H1 (cell line): Measurements from ENCODE around the gene LYRM7. TPM values are rescaled to one million over a fixed set of nuclear protein-coding genes. Genes with fewer than 3 reads are reported as not detected.

Experiments used
- CTCF ChIA-PET: fragments of 300-600 bp; sonication (Branson Sonifier 250); formaldehyde crosslinking; loops from one replicate; lab custom pipeline; 2021; ENCODE audit not compliant: partially characterized antibody; lab: Charles Lee
- POLR2A ChIA-PET: fragments of 300-600 bp; sonication (Branson Sonifier 250); formaldehyde crosslinking; loops from one replicate; lab custom pipeline; 2021; ENCODE audit warnings: inconsistent platforms; ENCODE audit not compliant: partially characterized antibody; lab: Charles Lee
- DNase-seq, 2 experiments: peaks; one replicate each; pipeline versions ENCODE4 v3.0.0 to v3.0.0-alpha.2; 2010 to 2022; ENCODE audit warnings: low spot score in 2 of 2, low read depth in 1 of 2, mixed read lengths in 1 of 2
- FAIRE-seq: peaks from 2 replicates; lab custom pipeline; 2011; peaks lifted over from hg19 to GRCh38; lab: Jason Lieb, UNC
- H2AFZ ChIP-seq: 2 replicates; pipeline ENCODE4 v1.8.1; 2012; ENCODE audit warnings: low read length, inconsistent platforms
- H2AK5ac ChIP-seq: 2 replicates; pipeline ENCODE4 v1.6.1; 2013; ENCODE audit warnings: low read depth, low read length
- H2BK120ac ChIP-seq: replicated peaks from 2 replicates; pipeline ENCODE3; 2013; ENCODE audit warnings: low read depth, low read length, inconsistent platforms
- H2BK12ac ChIP-seq: 2 replicates; pipeline ENCODE4 v1.6.1; 2013; ENCODE audit warnings: low read depth, low read length
- H2BK15ac ChIP-seq: 2 replicates; pipeline ENCODE4 v1.6.1; 2013; ENCODE audit warnings: low read length
- H2BK20ac ChIP-seq: 2 replicates; pipeline ENCODE4 v1.6.1; 2013; ENCODE audit warnings: low read length
- H2BK5ac ChIP-seq: 2 replicates; pipeline ENCODE4 v1.6.1; 2013; ENCODE audit warnings: low read depth, low read length
- H3K14ac ChIP-seq: 2 replicates; pipeline ENCODE4 v1.6.1; 2013; ENCODE audit warnings: inconsistent platforms; ENCODE audit not compliant: insufficient read length
- H3K18ac ChIP-seq: 2 replicates; pipeline ENCODE4 v1.6.1; 2013; ENCODE audit warnings: low read length; ENCODE audit errors: extremely low read depth
- H3K23ac ChIP-seq: 2 replicates; pipeline ENCODE4 v1.6.1; 2013; ENCODE audit warnings: inconsistent platforms; ENCODE audit not compliant: insufficient read length
- H3K23me2 ChIP-seq: 2 replicates; pipeline ENCODE4 v1.6.1; 2013; ENCODE audit warnings: low read depth, low read length
- H3K27ac ChIP-seq: 2 replicates; pipeline ENCODE4 v1.6.1; 2011; ENCODE audit warnings: low read depth, low read length, inconsistent platforms
- H3K27me3 ChIP-seq, 4 experiments: replicated peaks in 1 of 4; 1 replicate in 1 of 4; 2 replicates in 3 of 4; pipeline versions ENCODE4 v1.6.1 to v1.8.1; 2011 to 2013; ENCODE audit warnings: low read length in 3 of 4, mild to moderate bottlenecking in 3 of 4, inconsistent platforms in 2 of 4, mixed read lengths in 2 of 4, moderate library complexity in 1 of 4; ENCODE audit not compliant: control insufficient read depth in 3 of 4, insufficient read depth in 3 of 4; ENCODE audit errors: extremely low read depth in 1 of 4
- H3K36me3 ChIP-seq, 4 experiments: 2 replicates each; pipeline versions ENCODE4 v1.6.1 to v1.8.1; 2011 to 2013; ENCODE audit warnings: mild to moderate bottlenecking in 4 of 4, low read length in 3 of 4, moderate library complexity in 2 of 4, control low read depth in 1 of 4, inconsistent platforms in 1 of 4; ENCODE audit not compliant: insufficient read depth in 4 of 4, control insufficient read depth in 2 of 4
- H3K4ac ChIP-seq: replicated peaks from 2 replicates; pipeline ENCODE3; 2013; ENCODE audit warnings: low read length, low read depth, mixed read lengths, inconsistent platforms; ENCODE audit not compliant: insufficient read length
- H3K4me1 ChIP-seq, 4 experiments: replicated peaks in 1 of 4; 1 replicate in 1 of 4; 2 replicates in 3 of 4; pipeline versions ENCODE4 v1.6.1 to v1.8.1; 2011 to 2013; ENCODE audit warnings: low read length in 3 of 4, inconsistent platforms in 2 of 4, mixed read lengths in 1 of 4; ENCODE audit not compliant: insufficient read depth in 4 of 4, control insufficient read depth in 3 of 4
- H3K4me2 ChIP-seq, 2 experiments: 2 replicates each; pipeline versions ENCODE4 v1.6.1 to v1.8.1; 2011 to 2013; ENCODE audit warnings: low read depth in 2 of 2, low read length in 2 of 2, control low read depth in 1 of 2, inconsistent platforms in 1 of 2, mild to moderate bottlenecking in 1 of 2; ENCODE audit not compliant: insufficient read depth in 1 of 2
- H3K4me3 ChIP-seq, 4 experiments: fragments of 200-600, 300-600 bp in 1 of 4; sonication (generic), shearing (Covaris generic), sonication (Bioruptor Twin) in 1 of 4; 2 replicates each; pipeline versions ENCODE4 v1.5.1 to v1.8.1; 2011 to 2016; ENCODE audit warnings: low read length in 4 of 4, low read depth in 3 of 4, control low read depth in 2 of 4, inconsistent platforms in 2 of 4, mild to moderate bottlenecking in 2 of 4, mixed read lengths in 1 of 4, moderate library complexity in 1 of 4; ENCODE audit not compliant: insufficient read depth in 2 of 4; ENCODE audit errors: extremely low read depth in 1 of 4
- H3K56ac ChIP-seq: replicated peaks from 2 replicates; pipeline ENCODE3; 2013; ENCODE audit warnings: low read depth, mild to moderate bottlenecking, mixed read lengths, low read length, inconsistent platforms; ENCODE audit not compliant: insufficient read length
- H3K79me1 ChIP-seq: 2 replicates; pipeline ENCODE4 v1.6.1; 2013; ENCODE audit warnings: low read depth, low read length, control low read depth
- H3K79me2 ChIP-seq, 2 experiments: 2 replicates each; pipeline versions ENCODE4 v1.6.1 to v1.8.1; 2012 to 2013; ENCODE audit warnings: low read length in 2 of 2, mild to moderate bottlenecking in 2 of 2, inconsistent platforms in 1 of 2; ENCODE audit not compliant: insufficient read depth in 2 of 2, control insufficient read depth in 1 of 2
- H3K9ac ChIP-seq, 4 experiments: replicated peaks in 1 of 4; 1 replicate in 1 of 4; 2 replicates in 3 of 4; pipeline versions ENCODE4 v1.6.1 to v1.8.1; 2011 to 2013; ENCODE audit warnings: low read depth in 3 of 4, low read length in 3 of 4, control low read depth in 2 of 4, mild to moderate bottlenecking in 2 of 4, moderate library complexity in 2 of 4, inconsistent platforms in 1 of 4; ENCODE audit errors: extremely low read depth in 1 of 4
- H3K9me3 ChIP-seq, 2 experiments: 2 replicates each; pipeline versions ENCODE4 v1.6.1 to v1.8.1; 2012 to 2013; ENCODE audit warnings: mild to moderate bottlenecking in 2 of 2, moderate library complexity in 2 of 2, control low read depth in 1 of 2, inconsistent platforms in 1 of 2, low read depth in 1 of 2, low read length in 1 of 2, mixed read lengths in 1 of 2; ENCODE audit not compliant: insufficient read depth in 2 of 2
- H4K20me1 ChIP-seq, 2 experiments: replicated peaks in 1 of 2; 2 replicates each; pipeline versions ENCODE3 to v1.8.1; 2011 to 2013; ENCODE audit warnings: inconsistent platforms in 2 of 2, low read length in 2 of 2, mild to moderate bottlenecking in 1 of 2; ENCODE audit not compliant: insufficient read depth in 2 of 2, control insufficient read depth in 1 of 2
- H4K5ac ChIP-seq: 2 replicates; pipeline ENCODE4 v1.6.1; 2013; ENCODE audit warnings: low read length, low read depth, mixed read lengths, inconsistent platforms; ENCODE audit not compliant: insufficient read length
- H4K8ac ChIP-seq: 2 replicates; pipeline ENCODE4 v1.8.0; 2013; ENCODE audit warnings: mild to moderate bottlenecking, moderate library complexity, low read length, inconsistent platforms; ENCODE audit not compliant: insufficient read depth; ENCODE audit errors: extremely low read depth
- H4K91ac ChIP-seq: replicated peaks from 2 replicates; pipeline ENCODE3; 2013; ENCODE audit warnings: low read length, mixed read lengths, inconsistent platforms; ENCODE audit not compliant: insufficient read length
- CEBPB ChIP-seq: IDR thresholded peaks from 2 replicates; pipeline ENCODE4 v1.6.1; 2012; ENCODE audit warnings: low read depth, low read length
- CTBP2 ChIP-seq: IDR thresholded peaks from 2 replicates; pipeline ENCODE4 v1.7.0; 2011; ENCODE audit warnings: borderline replicate concordance, mild to moderate bottlenecking, moderate library complexity, mixed read lengths, low read length; ENCODE audit not compliant: insufficient read depth, insufficient read length
- E2F6 ChIP-seq: IDR thresholded peaks from 2 replicates; pipeline ENCODE4 v1.6.1; 2012; ENCODE audit warnings: inconsistent platforms
- HDAC6 ChIP-seq: IDR thresholded peaks from one replicate; pipeline ENCODE4 v1.7.1; 2012; ENCODE audit warnings: low read depth, mild to moderate bottlenecking, inconsistent platforms, low read length, moderate library complexity
- NANOG ChIP-seq: IDR thresholded peaks from 2 replicates; pipeline ENCODE4 v1.6.1; 2011; ENCODE audit warnings: low read length, low read depth, mild to moderate bottlenecking, inconsistent platforms; ENCODE audit not compliant: insufficient read depth, poor library complexity, severe bottlenecking
- RFX5 ChIP-seq: IDR thresholded peaks from 2 replicates; pipeline ENCODE4 v1.6.1; 2011; ENCODE audit warnings: low read depth, low read length, improper control_type of control experiment, borderline replicate concordance
- SIX5 ChIP-seq: IDR thresholded peaks from 2 replicates; pipeline ENCODE4 v1.6.1; 2011; ENCODE audit warnings: mild to moderate bottlenecking, low read depth, low read length
- TEAD4 ChIP-seq: IDR thresholded peaks from 2 replicates; pipeline ENCODE4 v1.6.1; 2012; ENCODE audit warnings: low read depth, low read length, inconsistent platforms, mixed read lengths
- WGBS, 2 experiments: shearing (Covaris generic) in 1 of 2; methylation state at CpG; one replicate each; pipeline versions ENCODE4 v1.1.6 to v1.1.7; 2013 to 2015; ENCODE audit warnings: low lambda C conversion rate in 2 of 2, mixed read lengths in 2 of 2, inconsistent platforms in 1 of 2, low coverage in 1 of 2, missing lambda C conversion rate in 1 of 2; ENCODE audit not compliant: insufficient replicate concordance in 2 of 2, insufficient coverage in 1 of 2, insufficient read length in 1 of 2; ENCODE audit errors: extremely low coverage in 1 of 2, missing lambda C conversion rate in 1 of 2; 5-methylcytosine and 5-hydroxymethylcytosine counted together
- polyA plus RNA-seq, 7 experiments: library from polyadenylated mRNA; depleted of rRNA in 3 of 7; stranded (reverse) in 5 of 7; unstranded in 2 of 7; fragments of >200 nt in 5 of 7; fragments of 200-250 nt in 2 of 7; gene quantifications; 1 replicate in 5 of 7; 2 replicates in 1 of 7; 4 replicates in 1 of 7; pipeline versions ENCODE4 v1.2.1 to v1.2.3, GENCODE V29; 2011 to 2013; ENCODE audit warnings: missing spikeins in 2 of 7, mixed read lengths in 2 of 7
- total RNA-seq: library from RNA; stranded (reverse); fragmentation: NEBNext Ultra II Directional; extraction: Animal tissue kit (Norgen Biotek cat#: 25700); gene quantifications from 2 replicates; pipeline ENCODE4 v1.2.1, GENCODE V29; 2021
- TF ChIP-seq, protein P1 (sequence below), 3 experiments: IDR thresholded peaks; 1 replicate in 2 of 3; 2 replicates in 1 of 3; pipeline versions ENCODE4 v1.5.1 to v1.6.1; 2011; ENCODE audit warnings: low read length in 3 of 3, mild to moderate bottlenecking in 3 of 3, inconsistent platforms in 2 of 3, low read depth in 1 of 3, moderate library complexity in 1 of 3; ENCODE audit not compliant: insufficient read depth in 1 of 3; ENCODE audit errors: control extremely low read depth in 1 of 3

The LYRM7 gene
- total and polyA plus RNA-seq, 2 of the 8 experiments (the other 6 are each of a cell fraction or from before 2014, with no cell fraction given) = 1.9 to 12.6 TPM

DNA sequence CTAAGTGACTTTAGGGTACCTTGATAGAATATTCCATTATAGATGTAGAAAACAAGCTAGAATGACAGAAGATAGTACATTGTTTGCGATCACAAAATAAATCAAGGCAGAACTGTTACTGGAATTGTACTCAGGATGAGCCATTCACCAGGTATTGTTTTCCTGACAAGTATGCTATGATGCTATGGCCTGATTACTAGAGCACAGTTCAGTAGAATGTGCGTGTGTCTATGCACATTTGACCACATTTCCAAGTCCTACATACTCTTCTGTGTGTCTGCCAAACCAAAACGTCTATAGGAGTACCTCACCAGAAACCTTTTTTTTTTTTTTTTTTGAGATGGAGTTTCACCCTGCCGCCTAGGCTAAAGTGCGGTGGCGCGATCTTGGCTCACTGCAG is 49.8 kb downstream of the LYRM7 start:
- no peaks in the 10 kb centered on the region for H3K79me1 ChIP-seq
- no peak overlapping the region for H3K23ac ChIP-seq
- no peak overlapping the region for H2AFZ ChIP-seq
- 92% methylated on average over 7 of the region's 7 CpGs; no CpG with 5 or more reads in 1 of the 2 experiments for WGBS, 2 experiments
- FAIRE-seq = no peak
- H3K27ac ChIP-seq = no peak overlapping the region
- no peak overlapping the region for H3K18ac ChIP-seq
- no peaks in the 10 kb centered on the region; a peak in 1 of 7 replicates for H3K27me3 ChIP-seq
- no peak overlapping the region for H2AK5ac ChIP-seq
- DNase-seq = no peak
- no peak overlapping the region for H3K56ac ChIP-seq
- CTCF ChIA-PET = no interaction called here
- no peaks in the 10 kb centered on the region for H3K4me1 ChIP-seq
- no peak overlapping the region for H3K14ac ChIP-seq
- H3K4me2 ChIP-seq = no peak overlapping the region
- H3K9me3 ChIP-seq = no peaks in the 10 kb centered on the region
- no peak overlapping the region for H4K91ac ChIP-seq
- H4K20me1 ChIP-seq = no peaks in the 10 kb centered on the region
- POLR2A ChIA-PET = no interaction called here
- H3K79me2 ChIP-seq = no peaks in the 10 kb centered on the region
- no peak overlapping the region for H2BK15ac ChIP-seq
- H3K4me3 ChIP-seq = no peak overlapping the region
- no peak overlapping the region for H3K4ac ChIP-seq
- no peaks in the 10 kb centered on the region for H3K23me2 ChIP-seq
- H4K8ac ChIP-seq = no peak overlapping the region
- H2BK5ac ChIP-seq = no peak overlapping the region
- no peak overlapping the region for H4K5ac ChIP-seq
- H2BK20ac ChIP-seq = no peak overlapping the region
- no peak overlapping the region for H3K9ac ChIP-seq
- no peaks in the 10 kb centered on the region for H3K36me3 ChIP-seq
- no peak overlapping the region for H2BK12ac ChIP-seq
- no peak overlapping the region for H2BK120ac ChIP-seq
- TF ChIP-seq SIX5 (no peak), RFX5 (no peak), NANOG (no peak), CEBPB (no peak), E2F6 (no peak), TEAD4 (no peak), HDAC6 (no peak), CTBP2 (no peak)
- TF ChIP-seq, protein P1, sequence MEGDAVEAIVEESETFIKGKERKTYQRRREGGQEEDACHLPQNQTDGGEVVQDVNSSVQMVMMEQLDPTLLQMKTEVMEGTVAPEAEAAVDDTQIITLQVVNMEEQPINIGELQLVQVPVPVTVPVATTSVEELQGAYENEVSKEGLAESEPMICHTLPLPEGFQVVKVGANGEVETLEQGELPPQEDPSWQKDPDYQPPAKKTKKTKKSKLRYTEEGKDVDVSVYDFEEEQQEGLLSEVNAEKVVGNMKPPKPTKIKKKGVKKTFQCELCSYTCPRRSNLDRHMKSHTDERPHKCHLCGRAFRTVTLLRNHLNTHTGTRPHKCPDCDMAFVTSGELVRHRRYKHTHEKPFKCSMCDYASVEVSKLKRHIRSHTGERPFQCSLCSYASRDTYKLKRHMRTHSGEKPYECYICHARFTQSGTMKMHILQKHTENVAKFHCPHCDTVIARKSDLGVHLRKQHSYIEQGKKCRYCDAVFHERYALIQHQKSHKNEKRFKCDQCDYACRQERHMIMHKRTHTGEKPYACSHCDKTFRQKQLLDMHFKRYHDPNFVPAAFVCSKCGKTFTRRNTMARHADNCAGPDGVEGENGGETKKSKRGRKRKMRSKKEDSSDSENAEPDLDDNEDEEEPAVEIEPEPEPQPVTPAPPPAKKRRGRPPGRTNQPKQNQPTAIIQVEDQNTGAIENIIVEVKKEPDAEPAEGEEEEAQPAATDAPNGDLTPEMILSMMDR (IDR thresholded peaks at IDR 0.05; ENCODE audit: control extremely low read depth in 1 of 3, insufficient read depth in 1 of 3, low read depth in 1 of 3, low read length in 3 of 3) = no peak
